Hindlimb muscle (tissue), 1 donor: Measurements from ENCODE around the gene FLVCR2. TPM values are rescaled to one million over a fixed set of nuclear protein-coding genes. Genes with fewer than 3 reads are reported as not detected.
"Not testable (repeated sequence)": the region's sequence is repeated elsewhere in the genome, so short reads cannot be mapped to it uniquely, and the experiment has no call there.

Experiments
- DNase-seq: peaks from one replicate; pipeline ENCODE4 v3.0.0-alpha.2; 2013
- polyA plus RNA-seq: library from polyadenylated mRNA; unstranded; fragments of 120-200 nt; gene quantifications from one replicate; pipeline ENCODE4 v1.2.1, GENCODE V29; 2013; ENCODE audit not compliant: insufficient read length

The FLVCR2 gene
- polyA plus RNA-seq, 1 donor = 15.1 TPM

DNA sequence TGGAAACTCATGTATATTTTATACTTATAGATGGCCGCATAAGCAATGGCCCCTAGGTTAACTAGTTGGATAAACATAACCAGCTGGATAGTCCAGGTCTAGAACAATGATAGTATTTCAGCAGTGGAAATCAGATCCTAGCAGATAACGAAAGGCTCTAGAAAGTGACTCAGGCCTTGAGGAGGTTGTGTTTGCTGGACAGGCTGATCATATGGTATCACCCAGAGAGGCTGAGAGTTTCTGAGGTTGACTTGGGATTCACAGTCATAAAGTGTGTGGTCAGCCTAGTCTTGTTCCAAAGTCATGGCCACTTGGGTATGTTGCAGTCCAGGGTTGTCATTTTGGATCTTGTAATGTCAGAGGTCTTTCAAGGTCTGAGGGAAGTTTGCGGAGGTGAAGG, 16.8 kb downstream of the FLVCR2 start:
- no peak for DNase-seq

DNA sequence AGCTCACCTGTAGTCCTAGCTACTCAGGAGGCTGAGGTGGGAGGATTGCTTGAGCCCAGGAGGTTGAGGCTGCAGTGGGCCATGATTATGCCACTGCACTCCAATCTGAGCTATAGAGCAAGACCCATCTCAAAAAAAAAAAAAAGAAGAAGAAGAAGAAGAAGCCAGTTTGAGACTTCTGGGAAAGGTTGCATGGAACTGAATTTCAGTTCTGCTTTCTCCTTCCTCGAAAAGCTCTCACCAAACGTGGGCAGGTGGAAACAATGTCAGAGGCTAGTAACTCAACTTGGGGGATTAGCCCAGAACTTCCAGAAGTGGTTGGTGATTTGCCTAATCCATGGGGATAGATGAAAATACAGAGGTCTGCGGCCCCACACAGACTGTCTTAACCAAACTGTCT, 18.7 kb downstream of the FLVCR2 start:
- DNase-seq = no peak

DNA sequence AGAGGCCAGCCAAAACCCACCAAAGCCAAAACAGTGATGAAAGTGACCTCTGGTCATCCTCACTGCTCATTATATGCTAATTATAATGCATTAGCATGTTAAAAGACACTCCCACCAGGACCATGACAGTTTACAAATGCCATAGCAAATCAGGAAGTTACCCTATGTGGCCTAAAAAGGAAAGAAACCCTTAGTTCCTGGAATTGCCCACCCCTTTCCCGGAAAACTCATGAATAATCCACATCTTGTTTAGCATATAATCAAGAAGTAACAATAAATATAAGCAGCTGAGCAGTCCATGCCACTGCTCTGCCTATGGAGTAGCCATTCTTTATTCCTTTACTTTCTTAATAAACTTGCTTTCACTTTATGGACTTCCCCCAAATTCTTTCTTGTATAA, 21.7 kb downstream of the FLVCR2 start:
- DNase-seq = not testable (repeated sequence)

DNA sequence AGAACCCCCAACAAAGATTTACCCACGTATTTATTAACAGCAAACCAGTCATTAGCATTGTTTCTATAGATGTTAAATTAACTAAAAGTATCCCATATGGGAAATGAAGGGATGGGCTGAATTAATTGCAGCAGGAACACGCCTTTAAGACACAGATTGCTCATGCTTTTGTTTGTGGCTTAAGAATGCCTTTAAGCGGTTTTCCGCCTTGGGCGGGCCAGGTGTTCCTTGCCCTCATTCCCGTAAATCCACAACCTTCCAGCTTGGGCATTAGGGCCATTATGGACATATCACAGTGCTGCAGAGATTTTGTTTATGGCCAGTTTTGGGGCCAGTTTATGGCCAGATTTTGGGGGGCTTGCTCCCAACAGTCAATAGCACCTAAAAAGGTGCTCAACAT, 22.6 kb downstream of the FLVCR2 start:
- not testable (repeated sequence) for DNase-seq

DNA sequence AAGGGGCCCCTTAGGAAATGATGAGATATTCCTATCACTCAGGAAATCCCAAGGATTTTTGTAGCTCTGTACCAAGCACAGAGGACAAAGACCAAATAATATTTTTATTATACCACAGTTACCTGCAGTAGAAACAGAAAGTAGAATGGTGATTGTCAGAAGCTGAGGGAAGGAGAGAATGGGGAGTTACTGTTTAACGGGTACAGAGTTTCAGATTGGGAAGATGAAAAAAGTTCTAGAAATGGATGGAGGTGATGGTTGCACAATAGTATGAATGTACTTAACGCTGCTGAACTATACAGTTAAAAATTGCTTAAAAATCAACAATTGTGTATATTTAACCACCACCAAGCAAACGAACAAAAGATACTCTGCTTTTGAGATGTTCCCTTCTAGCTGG, 24.1 kb downstream of the FLVCR2 start:
- no peak for DNase-seq

DNA sequence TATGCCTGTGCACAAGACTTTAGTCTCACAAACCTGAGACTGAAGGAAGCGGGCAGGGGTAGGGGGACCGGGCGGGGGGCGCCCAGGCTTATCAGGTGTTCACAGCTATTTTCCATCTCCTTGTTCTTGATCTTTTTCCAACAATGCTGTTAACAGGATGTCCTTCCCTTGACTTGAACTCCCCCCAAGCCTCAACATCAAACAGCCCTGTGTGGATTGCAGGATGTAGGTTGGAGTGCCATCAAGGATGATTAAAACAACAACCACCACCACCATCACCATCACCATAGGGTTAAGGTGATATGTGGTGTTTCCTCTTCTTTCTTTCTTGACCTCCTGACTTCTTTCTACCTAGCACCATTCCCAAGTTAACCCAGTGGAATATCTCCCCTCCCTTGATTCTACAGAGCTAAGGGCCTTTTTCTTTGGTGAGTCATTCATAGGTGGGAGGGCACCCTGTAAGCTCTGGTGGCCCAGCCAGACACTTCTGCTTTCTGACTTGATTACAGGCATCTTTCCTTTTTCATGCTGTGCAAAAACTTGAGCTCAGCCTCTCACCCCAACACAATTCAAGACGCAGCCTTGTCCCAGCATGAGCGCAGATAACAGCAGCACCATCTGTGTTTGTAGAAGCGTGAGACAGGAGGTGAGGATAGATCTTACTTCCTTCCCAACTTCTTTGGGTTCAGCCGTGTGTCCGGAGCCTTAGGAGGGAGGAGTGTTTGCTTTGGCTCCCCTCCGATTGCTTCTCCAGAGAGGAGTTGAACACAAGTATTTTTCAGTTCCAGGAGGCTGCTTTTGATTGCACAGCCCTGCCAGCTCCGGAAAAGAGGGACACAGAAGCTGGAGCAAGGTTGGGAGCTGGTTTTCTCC, 26.8 kb downstream of the FLVCR2 start:
- no peak for DNase-seq

DNA sequence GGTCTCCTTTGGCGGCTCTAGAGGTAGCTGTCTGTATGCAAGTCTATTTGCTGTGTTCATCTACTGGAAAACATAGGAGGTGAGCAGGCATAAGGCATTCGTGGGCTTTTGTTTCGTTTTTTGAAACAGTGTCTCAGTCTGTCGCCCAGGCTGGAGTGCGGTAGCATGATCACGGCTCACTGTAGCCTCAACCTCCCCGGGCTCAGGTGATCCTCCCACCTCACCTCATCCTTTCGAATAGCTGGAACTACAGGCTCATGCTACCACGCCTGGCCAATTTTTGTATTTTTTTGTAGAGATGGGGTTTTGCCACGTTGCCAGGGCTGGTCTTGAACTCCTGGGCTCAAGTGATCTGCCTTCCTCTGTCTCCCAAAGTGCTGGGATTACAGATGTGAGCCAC, 27.5 kb downstream of the FLVCR2 start:
- DNase-seq = no peak

DNA sequence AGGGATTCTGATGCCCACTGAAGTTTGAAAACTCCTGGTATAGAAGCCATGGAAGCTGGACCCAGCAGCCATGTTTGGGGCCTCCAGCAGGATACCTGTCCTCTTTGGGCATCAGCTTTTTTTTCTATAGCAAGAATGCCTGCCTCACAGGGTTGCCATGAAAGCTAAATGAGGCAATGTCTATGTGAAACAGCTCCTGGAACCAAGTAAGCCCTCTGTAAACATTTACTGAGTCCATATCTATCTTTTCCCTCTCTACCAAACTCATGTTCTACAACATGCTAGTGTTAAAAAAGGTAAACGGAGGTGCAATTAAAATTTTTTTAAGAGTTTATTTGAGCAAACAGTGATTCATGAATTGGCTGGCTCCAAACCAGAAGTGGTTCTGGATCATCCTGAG, 28.6 kb downstream of the FLVCR2 start:
- DNase-seq = no peak

DNA sequence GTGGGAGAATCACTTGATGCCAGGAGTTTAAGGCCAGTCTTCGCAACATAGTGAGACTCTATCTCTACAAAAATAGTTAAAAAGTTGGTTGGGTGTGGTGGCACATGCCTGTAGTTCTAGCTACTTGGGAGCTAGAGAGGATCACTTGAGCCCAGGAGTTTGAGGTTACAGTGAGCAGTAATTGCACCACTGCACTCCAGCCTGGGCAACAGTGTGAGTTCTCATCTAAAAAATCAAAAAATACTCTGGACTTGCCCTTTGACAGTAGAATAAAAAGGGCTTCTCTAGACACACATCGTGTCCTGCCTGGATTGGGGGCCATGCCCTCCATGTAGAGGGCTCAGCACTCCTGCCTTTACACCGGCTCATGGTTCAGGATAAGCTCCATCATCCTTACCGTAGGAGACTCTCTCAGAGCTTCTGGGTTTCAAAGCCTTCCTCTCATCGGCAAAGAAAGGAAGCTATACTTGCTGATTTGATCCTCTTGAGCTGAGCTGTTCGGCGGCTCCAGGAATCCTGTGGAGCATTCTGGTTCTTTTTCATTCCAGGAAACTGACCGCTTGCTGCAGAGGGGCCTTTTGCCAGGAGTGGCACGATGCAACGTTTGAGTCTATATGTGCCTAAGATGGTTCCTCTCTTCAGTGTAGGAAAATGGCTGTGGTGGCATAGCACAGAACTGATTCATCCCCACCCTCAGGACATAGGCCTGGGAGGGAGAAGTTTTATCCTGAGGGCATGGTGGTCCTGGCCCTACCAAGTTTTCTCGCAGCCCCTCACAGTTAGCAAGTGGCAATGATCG, 29.6 kb downstream of the FLVCR2 start:
- no peak for DNase-seq

DNA sequence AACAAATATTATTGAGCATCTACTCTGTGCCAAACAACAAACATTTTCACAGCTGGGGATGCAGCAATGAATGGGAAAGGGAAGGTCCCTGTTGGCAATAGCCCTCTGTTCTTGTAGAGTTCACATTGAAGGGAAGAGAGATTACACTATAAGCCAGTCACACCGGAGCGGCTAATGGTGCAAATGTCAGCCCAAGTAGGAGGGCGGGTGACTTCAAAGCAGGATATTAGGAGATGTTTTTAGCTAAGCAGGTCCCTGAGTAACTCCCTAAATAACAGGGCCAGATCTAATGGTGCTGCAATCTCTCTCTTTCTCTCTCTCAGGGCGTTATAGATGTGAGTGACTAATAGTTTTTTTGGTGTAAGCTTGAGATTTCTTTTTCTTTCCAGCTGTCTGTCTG, 30.7 kb downstream of the FLVCR2 start:
- DNase-seq = no peak

DNA sequence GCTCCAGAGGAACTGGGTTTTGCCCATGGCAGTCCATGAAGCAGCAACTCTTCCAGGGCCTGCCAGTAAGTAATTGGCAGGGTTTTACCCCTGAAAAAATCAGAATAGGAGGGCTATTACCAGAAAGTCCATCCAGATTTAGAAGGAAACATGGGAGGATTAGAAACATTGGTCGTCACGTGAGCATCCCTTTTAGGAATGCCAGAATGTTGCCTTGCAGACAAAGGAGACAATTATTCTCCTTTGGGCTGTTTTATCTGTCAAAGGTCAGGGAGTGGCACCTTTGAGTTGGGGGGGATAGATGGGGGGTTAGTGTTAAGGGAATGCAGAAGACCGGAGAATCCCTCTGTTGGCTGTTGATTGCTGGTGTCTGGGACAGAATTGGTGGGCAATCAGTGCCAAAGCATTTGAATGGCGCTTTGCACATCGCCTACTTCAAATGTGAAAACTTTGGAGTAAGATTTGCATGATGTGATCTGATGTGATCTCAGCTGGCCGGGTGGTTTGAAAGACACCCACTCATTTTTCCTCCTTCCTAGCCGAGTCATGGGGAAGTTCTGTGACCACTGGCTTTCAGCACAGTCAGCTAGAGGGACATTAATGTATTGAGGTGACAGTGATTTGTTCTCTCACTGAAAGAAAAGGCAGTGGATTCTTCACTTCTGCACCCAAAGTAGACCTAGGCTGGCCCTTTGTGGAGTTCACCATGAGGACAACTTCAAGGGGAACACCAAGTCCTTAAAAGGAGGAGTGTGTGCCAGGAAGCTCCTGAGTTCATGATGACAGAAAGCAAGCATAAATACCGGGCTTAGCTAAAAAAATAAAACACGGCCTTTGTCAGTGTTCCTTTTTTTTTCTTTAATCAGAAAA, 31.4 kb downstream of the FLVCR2 start:
- no peak for DNase-seq

DNA sequence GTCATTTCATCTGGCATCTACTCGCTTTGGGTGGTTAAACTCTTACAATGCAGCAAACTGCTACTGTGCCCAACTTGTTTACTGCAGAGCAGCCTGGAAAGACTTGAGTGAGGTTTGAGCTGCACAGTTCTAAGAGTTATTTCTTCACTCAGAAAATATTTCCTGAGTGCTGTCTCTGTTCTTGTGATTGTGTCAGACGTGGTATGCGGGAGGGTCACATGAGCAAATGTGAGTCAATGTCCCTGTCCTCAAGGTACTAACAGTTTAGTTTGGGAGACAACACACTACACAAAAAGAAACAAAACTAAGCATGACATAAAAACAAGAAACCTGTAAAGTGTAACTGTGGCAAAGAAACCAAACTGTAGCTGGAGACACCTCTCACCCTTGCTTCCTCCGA, 32.4 kb downstream of the FLVCR2 start:
- no peak for DNase-seq

DNA sequence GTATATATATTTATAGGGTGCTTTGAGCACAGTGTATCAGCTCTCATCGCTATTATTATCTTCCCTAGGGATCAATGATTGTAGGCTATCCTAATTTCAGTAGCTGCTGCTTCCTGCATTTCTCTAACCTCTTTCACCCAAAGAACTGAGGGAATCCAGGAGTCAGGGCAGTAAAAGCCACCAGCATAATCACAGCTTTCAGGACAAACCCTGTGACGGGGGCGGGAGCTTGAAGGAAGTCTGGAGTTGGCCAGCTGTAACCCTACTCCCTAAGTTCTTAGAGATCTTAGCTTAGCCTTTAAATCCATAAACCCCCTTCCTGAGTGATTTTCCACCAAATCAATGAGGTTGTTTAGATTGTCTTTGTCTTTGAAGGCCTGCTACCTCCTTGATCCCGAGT, 33.7 kb downstream of the FLVCR2 start:
- no peak for DNase-seq

DNA sequence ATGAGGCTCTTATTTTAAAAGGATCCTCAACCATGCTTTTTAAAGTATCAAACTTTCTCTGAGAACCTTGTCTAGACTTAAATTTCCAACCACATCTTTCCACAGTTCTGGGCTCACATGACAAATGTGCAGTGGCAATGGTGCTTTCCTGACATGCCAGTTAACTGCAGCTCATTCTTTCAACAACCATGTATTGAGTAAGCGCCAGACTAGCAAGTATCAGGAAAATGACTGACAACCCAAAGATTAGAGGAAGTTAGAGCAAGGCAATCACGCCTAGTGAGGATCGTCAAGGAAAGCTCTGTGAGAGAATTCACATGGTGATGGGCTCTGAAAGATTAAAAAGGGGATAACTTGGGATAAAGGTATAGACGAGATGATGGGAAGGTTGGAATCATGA, 35.8 kb downstream of the FLVCR2 start:
- no peak for DNase-seq

DNA sequence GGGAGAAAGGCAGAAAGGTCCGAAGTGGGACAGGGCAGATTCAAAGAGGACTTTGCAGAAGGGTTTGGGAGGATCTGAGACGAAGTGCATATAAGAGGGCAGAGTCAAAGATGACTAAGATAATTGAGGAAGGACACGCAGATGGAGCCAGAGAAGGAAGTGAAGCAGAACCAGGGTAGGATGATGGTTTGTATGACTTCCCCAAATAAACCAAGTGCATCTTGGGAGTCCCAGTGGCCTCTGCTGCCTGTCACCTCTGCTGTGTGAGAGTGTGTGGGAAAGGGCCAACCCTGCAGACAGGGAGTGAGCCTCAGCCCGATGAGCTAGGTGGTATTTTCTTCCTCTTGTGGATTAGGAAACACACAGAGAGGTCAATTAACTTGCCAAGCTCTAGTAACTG, 36.8 kb downstream of the FLVCR2 start:
- peak; percentile 23 for DNase-seq

DNA sequence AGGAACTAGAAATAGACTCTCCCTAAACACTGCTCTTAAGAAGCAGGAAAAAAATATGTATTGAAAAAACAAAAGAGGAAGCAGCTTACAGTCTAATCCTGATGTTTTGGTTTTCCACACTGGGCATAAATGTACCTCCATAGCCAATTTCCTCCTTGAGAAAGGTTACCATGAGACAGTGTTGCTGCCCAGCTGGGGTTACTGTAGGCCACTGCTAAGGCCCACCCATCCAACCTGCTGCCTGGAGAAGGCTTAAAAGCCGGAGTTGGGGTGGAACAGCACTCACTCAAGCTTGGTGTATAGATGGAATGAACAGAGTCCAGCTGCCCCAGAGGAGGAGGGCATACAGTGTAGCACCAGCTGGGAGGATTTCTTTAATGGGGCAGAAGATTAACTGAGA, 41.1 kb downstream of the FLVCR2 start:
- DNase-seq = no peak

DNA sequence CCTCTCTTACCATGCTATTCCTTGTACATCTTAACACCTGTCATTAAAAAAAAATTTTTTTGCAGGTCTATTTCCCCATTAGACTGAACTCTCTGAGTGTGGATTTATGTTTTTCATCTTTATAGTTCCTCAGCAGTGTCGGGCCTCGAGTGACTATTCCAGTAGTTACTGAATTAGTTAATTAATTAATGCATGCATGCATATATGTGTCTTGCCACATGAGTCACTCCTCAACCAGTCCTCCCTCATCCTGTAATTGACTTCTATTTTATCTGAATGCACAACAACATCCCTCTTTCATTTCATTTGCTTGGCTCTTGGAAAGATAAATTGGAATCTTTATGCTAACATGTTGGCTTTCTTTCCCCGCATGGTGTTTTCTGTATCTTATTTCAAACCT, 46.6 kb downstream of the FLVCR2 start:
- DNase-seq = no peak

DNA sequence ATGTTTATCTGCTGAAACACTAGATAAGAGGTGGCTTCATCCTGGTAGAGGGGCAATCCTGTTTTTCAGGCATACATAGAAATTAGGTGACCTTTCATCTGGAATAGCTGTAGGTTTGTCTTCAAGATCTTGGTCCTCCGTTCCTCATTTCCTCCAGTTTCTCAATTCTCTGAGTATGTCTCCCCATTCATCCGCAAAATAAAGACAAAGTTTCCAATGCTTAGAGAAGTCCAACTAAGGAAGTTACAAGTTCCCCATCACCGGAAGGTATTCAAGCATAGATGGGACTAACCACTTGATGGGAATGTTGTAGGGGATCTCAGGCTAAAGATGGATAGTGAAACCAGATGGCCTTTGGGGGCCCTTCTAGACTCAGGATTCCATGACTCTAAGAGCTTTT, 48.0 kb downstream of the FLVCR2 start:
- no peak for DNase-seq

DNA sequence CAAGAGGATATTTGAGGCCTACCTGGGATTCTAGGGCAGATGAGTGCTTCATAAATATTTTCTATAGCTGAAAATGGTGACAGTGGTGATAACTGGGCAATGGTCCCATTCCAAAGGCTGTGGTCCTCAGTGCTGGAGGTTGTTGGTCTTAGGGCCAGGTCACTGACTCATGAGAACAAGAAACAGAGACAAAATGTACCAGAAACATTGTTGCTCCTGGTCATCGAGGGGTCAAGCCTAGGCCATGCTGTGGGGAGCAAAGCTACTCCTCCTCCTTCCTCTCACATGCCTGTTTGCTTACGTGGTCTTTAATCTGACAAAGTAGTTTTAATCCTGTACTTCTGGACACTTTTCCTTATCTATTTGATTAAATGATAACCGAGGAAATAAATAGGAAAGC, 48.4 kb downstream of the FLVCR2 start:
- no peak for DNase-seq

DNA sequence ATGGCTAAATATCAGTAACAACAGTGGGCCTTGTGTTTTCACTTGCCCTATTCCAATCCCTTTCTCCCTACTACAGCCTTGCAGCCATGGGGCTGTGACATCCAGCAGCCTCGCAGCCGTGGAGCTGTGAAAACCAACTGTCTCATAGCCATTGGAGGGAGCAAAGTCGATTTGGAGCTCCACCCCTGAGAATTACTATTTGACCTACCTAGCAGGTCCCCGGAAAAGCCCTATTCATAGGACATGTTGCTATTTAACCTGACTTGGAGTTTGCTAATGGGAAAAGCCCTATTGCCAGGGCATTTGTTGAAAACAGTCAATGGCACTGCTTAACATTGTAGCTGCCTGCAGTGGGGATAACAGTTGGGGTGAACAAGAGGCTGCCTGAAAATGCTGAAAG, 49.0 kb downstream of the FLVCR2 start:
- DNase-seq = no peak

DNA sequence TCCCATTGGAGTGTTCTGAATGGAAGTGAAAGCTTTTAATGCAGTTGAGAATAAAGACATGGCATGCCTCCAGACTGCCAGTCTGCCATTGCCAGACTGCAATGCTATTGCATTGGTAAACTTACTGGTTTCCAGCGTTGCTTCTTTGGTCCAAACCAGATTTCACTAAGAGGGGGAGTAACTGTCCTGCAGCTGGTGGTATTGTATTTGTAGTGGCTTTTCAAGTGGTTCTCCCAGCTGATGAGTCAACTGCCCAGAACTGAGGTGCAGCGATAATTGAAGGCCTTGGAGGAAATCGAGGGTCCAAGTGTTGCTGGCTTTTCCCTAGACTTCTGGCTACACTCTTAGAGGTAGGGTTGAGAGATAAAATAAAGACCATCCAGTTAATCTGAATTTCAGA, 50.4 kb downstream of the FLVCR2 start:
- no peak for DNase-seq

DNA sequence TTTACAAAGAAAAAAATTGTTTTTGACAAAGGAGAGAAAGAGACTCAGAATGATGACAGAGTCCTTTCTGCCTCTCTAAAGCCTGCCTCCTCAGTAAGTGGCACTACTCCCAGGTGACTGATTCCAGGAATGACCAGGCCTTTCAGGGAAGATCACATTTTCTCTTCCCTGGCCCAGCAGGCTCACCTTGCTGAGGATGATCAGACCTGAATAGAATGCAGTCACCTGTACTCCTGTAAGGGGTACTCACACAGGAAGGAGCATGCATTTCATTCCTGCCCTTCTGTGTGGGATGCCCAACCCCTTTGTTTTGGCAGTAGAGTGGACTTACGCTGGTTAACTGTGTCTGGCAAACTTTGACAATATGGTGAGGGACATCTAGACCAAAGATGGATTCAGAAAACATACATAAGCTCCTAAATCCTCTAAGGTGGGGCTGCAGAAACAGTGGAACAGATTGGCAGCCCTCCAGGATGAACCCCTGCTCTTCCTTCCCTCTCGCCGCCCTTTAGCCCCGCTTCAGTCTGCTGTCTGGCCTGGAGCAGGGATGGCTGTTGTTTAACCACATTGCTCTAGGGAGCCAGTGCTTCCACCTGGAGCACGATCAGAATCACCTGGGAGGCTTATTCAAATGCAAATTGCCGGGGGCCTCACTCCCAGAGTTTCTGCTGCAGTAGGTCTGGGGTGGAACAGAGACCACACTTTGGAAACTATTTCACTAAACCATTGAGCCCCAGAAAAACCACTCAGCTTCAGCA, 52.5 kb downstream of the FLVCR2 start:
- no peak for DNase-seq
